ENCODE results near the gene KRT72. TPM values are rescaled to one million over a fixed set of nuclear protein-coding genes. Genes with fewer than 3 reads are reported as not detected.

Gene KRT72
- total and polyA plus RNA-seq, 4 donors: 0.14 to 0.17 (median 0.14) TPM; not detected in 1

- Histone ChIP-seq H3K9ac (ENCODE audit: insufficient read depth in 1 of 2, low read length in 2 of 2) (no peak overlapping the region), H3K4me3 (no peak overlapping the region), H3K9me3 (ENCODE audit: control insufficient read depth in 4 of 4, insufficient read depth in 3 of 4, low read length in 3 of 4) (no peaks in the 10 kb centered on the region), H3K4me1 (ENCODE audit: control insufficient read depth in 5 of 5, insufficient read depth in 5 of 5, low read length in 5 of 5) (peaks cover 0 to 29% (median 6%) of the 10 kb centered on the region in 5 donors), H3K27ac (ENCODE audit: low read depth in 1 of 2, low read length in 1 of 2) (no peak overlapping the region), H3K36me3 (ENCODE audit: control insufficient read depth in 4 of 4, insufficient read depth in 4 of 4, low read length in 4 of 4) (no peaks in the 10 kb centered on the region), H3K27me3 (ENCODE audit: control insufficient read depth in 3 of 3, insufficient read depth in 3 of 3, low read length in 2 of 3) (no peaks in the 10 kb centered on the region)
- DNase-seq: peak; percentile 76 to 90 (median 90)
- 57 to 71% methylated on average over 5 of the region's 5 CpGs for whole genome bisulfite sequencing, 2 donors
- ATAC-seq (ENCODE audit: insufficient read depth, low FRiP score): no peak
- TF ChIP-seq CTCF (IDR thresholded peaks at IDR 0.05; ENCODE audit: control extremely low read depth, extremely low read depth): no peak
These were observed 62.0 kb downstream of the KRT72 start for GRCh38 chr12:52539083-52539820.

GRCh38 chr12:52537101-52537500 lies 64.2 kb downstream of the KRT72 start:
- Histone ChIP-seq H3K9me3 (ENCODE audit: control insufficient read depth in 4 of 4, insufficient read depth in 3 of 4, low read length in 3 of 4) (no peaks in the 10 kb centered on the region), H3K36me3 (ENCODE audit: control insufficient read depth in 4 of 4, insufficient read depth in 4 of 4, low read length in 4 of 4) (no peaks in the 10 kb centered on the region), H3K27me3 (ENCODE audit: control insufficient read depth in 3 of 3, insufficient read depth in 3 of 3, low read length in 2 of 3) (no peaks in the 10 kb centered on the region), H3K4me1 (ENCODE audit: control insufficient read depth in 5 of 5, insufficient read depth in 5 of 5, low read length in 5 of 5) (peaks cover 0 to 23% (median 3%) of the 10 kb centered on the region in 5 donors), H3K27ac (ENCODE audit: low read depth in 1 of 2, low read length in 1 of 2) (no peak overlapping the region), H3K4me3 (no peak overlapping the region), H3K9ac (ENCODE audit: insufficient read depth in 1 of 2, low read length in 2 of 2) (no peak overlapping the region)
- no peak for TF ChIP-seq CTCF (IDR thresholded peaks at IDR 0.05; ENCODE audit: control extremely low read depth, extremely low read depth)
- no peak for DNase-seq
- ATAC-seq (ENCODE audit: insufficient read depth, low FRiP score): no peak
- 79 to 87% methylated on average over 3 of the region's 3 CpGs for WGBS, 2 donors

Other genes starting within 250 kb of the KRT72 start
- gene KRT85, start 234.0 kb downstream of the KRT72 start, total RNA-seq: not detected
- not detected for gene KRT85, start 234.0 kb downstream of the KRT72 start, polyA plus RNA-seq
- not detected for gene KRT84, start 215.8 kb downstream of the KRT72 start, total RNA-seq
- not detected for gene KRT84, start 215.8 kb downstream of the KRT72 start, polyA plus RNA-seq
- gene KRT82, start 195.1 kb downstream of the KRT72 start, total RNA-seq: not detected
- not detected for gene KRT82, start 195.1 kb downstream of the KRT72 start, polyA plus RNA-seq
- not detected for gene KRT75, start 167.1 kb downstream of the KRT72 start, total RNA-seq
- gene KRT75, start 167.1 kb downstream of the KRT72 start, polyA plus RNA-seq: under 1 TPM in 1 of 2 donors, not detected in 1; 0.01 TPM
- under 1 TPM in 1 of 2 donors, not detected in 1; 0.25 TPM for gene KRT6B, start 149.3 kb downstream of the KRT72 start, total RNA-seq
- gene KRT6B, start 149.3 kb downstream of the KRT72 start, polyA plus RNA-seq: under 1 TPM; 0.06 to 0.63 TPM
- not detected for gene KRT6C, start 127.7 kb downstream of the KRT72 start, total RNA-seq
- under 1 TPM; 0.08 to 0.10 TPM for gene KRT6C, start 127.7 kb downstream of the KRT72 start, polyA plus RNA-seq
- 1 to 10 TPM in 1 of 2 donors, under 1 TPM in 1; 0.65 to 7.9 TPM for gene KRT6A, start 108.2 kb downstream of the KRT72 start, total RNA-seq
- 10 to 100 TPM in 1 of 2 donors, 1 to 10 TPM in 1; 6.8 to 46.8 TPM for gene KRT6A, start 108.2 kb downstream of the KRT72 start, polyA plus RNA-seq
- gene KRT5, start 81.1 kb downstream of the KRT72 start, total RNA-seq: 10 to 100 TPM; 19.0 to 49.4 TPM
- 10 to 100 TPM; 15.8 to 48.5 TPM for gene KRT5, start 81.1 kb downstream of the KRT72 start, polyA plus RNA-seq
- not detected for gene KRT71, start 48.3 kb downstream of the KRT72 start, total RNA-seq
- gene KRT71, start 48.3 kb downstream of the KRT72 start, polyA plus RNA-seq: not detected
- not detected for gene KRT74, start 27.6 kb downstream of the KRT72 start, total RNA-seq
- not detected for gene KRT74, start 27.6 kb downstream of the KRT72 start, polyA plus RNA-seq
- not detected for gene KRT73, start 17.1 kb upstream of the KRT72 start, total RNA-seq
- under 1 TPM in 1 of 2 donors, not detected in 1; 0.07 TPM for gene KRT73, start 17.1 kb upstream of the KRT72 start, polyA plus RNA-seq
- not detected for gene KRT2, start 50.7 kb upstream of the KRT72 start, total RNA-seq
- under 1 TPM in 1 of 2 donors, not detected in 1; 0.03 TPM for gene KRT2, start 50.7 kb upstream of the KRT72 start, polyA plus RNA-seq
- gene KRT1, start 78.9 kb upstream of the KRT72 start, total RNA-seq: under 1 TPM; 0.09 to 0.82 TPM
- not detected for gene KRT1, start 78.9 kb upstream of the KRT72 start, polyA plus RNA-seq
- not detected for gene KRT77, start 102.1 kb upstream of the KRT72 start, total RNA-seq
- gene KRT77, start 102.1 kb upstream of the KRT72 start, polyA plus RNA-seq: not detected
- not detected for gene KRT76, start 175.9 kb upstream of the KRT72 start, total RNA-seq
- gene KRT76, start 175.9 kb upstream of the KRT72 start, polyA plus RNA-seq: not detected
- gene KRT3, start 194.7 kb upstream of the KRT72 start, total RNA-seq: not detected
- gene KRT3, start 194.7 kb upstream of the KRT72 start, polyA plus RNA-seq: not detected
- gene KRT4, start 212.7 kb upstream of the KRT72 start, total RNA-seq: 1 to 10 TPM; 3.3 to 3.6 TPM
- 1 to 10 TPM; 1.3 to 7.7 TPM for gene KRT4, start 212.7 kb upstream of the KRT72 start, polyA plus RNA-seq
- gene KRT79, start 232.8 kb upstream of the KRT72 start, total RNA-seq: under 1 TPM in 1 of 2 donors, not detected in 1; 0.12 TPM
- gene KRT79, start 232.8 kb upstream of the KRT72 start, polyA plus RNA-seq: 1 to 10 TPM in 1 of 2 donors, under 1 TPM in 1; 0.02 to 1.5 TPM
- not detected for gene KRT78, start 247.5 kb upstream of the KRT72 start, total RNA-seq
- under 1 TPM; 0.02 to 0.65 TPM for gene KRT78, start 247.5 kb upstream of the KRT72 start, polyA plus RNA-seq

Data from lung (tissue), 12 donors.